Measurements from ENCODE around the gene DNAJA3.
A peak's percentile ranks its signal among the peaks of the same experiment; 100 is the strongest.

Gene DNAJA3

DNA sequence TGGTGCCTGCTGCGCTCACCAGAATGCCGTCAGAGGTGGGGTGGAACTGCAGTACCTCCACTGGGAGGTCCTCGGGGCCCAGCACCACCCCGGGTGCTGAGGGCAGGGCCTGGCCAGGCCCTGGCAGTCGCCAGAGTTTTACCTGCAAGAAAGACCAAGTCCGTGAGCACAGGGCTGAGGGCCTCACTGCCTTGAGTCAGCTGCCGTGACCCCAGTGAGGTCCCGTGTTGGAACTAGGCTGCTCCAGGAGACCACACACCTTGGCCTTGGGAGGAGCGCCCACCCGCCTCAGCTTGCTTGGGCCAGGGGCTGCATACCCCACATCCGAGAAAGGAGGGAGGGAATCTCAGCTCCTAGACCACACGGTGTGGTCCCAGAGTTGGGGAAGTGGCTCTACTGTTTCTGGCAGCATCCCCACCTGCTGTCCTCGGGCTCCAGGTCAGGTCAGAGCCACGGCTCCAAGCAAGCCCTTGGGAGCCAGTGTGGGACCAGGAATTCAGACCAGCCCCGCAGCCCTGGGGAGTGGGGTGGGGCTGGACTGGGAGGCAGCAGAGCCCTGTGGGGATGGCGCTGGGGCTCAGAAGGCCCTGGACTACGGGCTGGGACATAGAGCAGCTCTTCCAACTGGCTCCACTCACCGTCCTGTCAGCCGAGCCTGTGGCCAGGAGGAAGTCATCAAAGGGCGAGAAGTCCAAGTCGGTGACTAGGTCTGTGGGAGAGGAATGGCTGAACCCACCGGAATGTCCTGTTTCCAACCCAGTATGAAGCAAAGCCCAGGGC lies 17.9 kb upstream of the DNAJA3 start:
- DNase-seq: no peak

DNA sequence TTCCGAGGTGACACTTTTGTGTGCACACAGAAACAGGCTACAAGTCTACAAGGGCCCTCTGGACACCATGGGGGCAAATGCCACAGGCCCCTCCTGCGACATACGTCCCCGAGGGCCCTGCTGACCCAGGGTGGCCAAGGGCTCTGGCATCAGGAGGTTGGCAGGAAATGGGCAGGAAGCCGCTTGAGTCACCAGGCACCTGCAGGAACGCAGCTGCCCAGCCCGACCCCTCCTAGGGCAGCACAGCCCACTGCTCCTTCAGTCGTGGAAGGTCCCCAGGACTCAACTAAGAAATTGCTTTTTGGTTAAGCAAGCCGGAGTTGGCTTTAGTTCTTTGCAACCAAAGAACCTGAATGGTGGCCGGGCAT lies 17.4 kb upstream of the DNAJA3 start:
- no peak for DNase-seq

DNA sequence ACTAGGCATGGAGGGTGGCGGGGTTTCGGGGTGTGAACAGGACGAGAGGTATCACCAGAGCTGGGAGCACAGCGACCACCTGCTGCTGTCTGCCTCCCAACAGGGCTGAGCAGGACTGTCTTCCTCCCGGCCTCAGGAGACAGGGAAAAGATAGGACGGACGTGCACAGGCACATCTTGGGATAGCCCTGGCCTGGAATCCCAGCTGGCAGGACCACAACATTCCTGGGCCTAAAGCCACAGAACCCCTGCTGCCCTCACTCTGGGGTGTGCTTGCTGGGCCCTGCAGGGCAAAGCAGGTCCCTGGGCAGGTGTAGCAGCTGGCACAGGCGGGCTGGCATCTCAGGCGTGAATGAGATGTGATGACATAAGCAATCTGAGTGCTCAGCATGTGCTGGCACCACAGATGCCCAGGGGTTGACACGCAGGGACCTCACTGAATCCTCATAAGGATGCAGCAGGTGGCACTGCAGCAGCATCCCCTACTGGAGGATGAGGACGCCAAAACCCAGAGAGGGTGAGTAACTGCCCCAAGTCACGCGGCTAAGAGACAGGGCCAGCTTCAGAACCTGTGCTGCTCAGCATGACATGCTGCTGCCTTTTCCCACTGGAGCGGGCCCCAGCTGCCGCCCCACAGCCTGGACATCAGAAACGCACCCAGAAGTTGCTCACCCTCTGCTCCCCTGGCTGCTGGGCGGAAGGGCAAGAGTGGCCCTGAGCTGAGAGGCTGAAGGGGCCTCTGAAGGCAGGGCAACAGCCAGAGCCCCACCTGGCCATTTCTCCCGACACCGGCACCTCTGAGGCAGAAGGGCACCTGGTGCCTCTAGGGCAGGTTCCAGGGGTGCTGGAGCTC lies 16.4 kb upstream of the DNAJA3 start:
- DNase-seq: no peak

DNA sequence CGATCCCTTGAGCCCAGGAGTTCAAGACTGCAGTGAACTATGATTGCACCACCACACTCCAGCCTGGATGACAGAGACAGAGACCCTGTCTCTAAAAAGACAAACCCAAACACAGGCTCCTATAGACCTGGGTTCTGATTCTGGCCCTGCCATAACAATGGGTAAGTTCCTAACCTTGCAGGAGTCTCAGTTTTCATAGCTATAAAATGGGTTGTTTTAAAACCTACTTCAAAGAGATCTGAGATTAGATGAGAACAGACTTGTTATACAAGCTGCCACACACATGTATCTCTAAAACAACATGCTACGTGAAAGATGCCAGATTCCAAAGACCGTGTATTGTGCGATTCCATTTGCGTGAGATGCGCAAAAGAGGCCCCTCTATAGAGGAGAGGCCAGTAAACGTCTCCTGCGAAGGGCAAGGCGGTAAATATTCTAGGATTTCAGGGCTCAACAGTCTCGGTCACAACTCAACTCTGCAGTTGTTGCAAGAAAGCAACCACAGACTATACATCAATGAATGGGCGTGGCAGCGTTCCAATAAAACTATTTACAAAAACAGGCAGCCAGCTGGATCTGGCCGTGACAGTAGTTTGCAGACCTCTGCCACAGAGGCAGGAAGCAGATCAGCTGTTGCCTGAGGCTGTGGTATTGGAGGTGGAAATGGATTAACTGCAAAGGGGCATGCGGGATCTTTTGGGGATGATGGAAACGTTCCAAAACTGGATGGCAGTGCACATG lies 15.2 kb upstream of the DNAJA3 start:
- DNase-seq: no peak

DNA sequence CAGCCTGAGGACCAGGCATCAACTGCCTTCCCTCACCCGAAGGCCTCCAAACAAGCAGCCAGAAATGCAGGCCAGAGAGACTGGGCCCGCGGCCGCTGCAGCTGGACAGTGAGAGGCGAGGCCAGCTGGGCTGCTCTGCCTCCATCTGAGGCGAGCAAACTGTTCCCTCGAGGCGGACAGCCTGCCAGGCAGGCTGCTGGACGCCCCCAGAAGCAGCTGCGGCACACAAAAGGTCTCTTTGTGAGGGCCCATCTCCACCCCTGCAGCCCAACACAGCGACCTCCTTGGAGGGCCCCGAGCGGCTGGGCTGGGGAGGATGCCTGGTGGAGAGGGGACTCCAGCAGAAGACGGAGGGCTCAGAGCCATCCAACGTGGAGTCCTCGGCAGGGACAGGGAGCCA lies 14.0 kb upstream of the DNAJA3 start:
- DNase-seq: no peak

DNA sequence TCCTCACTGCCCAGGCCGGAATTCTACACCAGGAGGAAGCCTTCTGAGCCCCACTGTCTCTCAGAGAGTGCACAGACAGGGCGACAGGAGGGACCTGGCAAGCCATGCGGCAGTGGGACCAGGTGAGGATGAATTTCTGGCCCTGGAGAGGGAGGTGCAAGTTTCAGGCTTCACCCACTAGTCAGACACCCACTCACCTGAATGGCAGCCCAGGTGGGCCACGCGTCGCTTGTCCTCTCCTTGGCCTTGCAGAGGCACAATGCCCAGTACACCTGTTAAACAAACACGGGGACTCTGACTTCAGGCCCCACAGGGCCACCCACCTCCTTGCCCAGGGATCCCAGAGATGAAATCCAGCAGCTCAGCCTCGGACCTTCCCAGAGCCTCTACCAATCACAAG lies 13.5 kb upstream of the DNAJA3 start:
- DNase-seq: no peak

DNA sequence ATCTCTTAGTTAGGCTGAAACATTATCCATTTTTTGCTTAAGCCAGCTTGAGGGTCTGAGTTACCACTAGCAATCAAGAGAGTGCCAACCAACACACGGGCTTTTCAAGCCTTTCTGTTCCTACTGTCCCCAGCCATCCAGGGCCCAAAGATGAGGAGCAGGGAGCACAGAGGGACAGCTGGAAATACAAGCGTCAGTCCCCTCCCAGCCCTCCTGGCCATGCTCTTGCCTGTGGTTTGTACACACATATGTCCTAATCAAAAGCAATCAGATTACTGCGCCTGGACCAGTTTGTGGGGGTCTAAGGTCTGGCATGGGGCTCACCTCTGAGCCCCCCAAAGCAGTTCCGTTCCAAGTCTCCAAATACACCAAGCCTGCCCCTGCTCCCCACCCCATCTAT lies 12.8 kb upstream of the DNAJA3 start:
- DNase-seq: no peak

DNA sequence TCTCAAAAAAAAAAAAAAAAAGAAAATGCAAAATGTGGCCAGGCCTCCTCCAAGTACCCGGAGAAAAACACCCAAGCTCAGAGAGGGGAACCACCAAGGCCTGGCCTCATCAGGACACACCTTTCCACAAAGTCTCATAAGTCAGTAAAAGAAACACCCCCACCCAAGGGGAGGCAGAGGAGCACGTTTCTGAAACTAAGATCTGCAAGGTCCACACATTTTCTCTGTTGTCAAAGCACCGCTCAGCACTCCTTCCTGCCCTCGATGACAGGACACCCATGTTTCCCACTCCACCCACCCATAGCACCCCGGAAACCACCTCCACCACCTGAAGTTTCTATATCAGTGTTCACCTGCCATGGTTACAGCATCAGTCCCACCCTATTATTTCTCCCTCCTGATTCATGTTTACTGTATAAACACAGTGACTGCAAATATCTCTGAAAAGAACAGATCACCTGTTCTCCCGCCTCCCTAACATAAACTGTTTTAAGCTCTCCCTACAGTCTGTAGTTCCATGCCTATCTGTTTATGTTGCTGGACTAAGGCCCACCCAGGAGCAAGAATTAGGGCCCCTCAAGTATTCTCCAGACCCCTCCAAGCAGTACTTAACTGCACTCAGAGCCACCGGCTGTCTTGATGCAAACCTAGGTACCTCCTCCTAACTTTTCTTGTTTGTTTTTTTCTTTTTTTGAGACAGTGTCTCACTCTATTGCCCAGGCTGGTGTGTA lies 11.3 kb upstream of the DNAJA3 start:
- no peak for DNase-seq

DNA sequence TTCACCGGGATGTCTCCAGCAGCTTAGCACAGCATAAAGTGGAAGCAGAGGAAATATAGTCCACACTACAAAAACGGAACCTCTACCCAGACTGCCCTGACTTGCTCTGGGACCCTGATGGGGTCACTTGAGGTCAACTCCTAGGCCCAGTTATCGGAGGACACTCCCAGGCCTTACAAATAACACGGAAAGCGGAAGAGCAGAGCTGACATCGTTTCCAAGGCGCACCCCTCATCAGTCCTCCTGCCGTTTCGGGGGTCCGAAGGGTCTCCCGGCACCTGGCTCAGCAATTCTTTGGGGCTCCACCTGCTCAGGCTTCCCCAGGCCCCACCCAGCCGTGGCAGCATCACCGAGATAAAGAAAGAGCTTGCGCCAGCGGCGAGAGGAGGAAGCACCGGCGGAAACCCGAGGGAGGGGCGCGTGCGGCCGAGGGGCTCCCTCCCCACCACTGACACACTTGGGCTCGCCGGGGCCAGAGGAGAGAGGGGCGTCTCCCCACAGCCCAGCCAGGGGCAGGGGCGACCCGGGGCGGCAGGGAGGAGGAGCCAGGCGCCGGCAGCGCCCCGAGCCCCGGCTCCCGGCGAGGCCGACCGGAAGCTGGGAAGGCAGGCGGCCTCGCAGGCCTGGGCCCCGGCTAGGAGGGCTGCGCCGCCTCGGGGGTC lies 10.0 kb upstream of the DNAJA3 start:
- no peak for DNase-seq

DNA sequence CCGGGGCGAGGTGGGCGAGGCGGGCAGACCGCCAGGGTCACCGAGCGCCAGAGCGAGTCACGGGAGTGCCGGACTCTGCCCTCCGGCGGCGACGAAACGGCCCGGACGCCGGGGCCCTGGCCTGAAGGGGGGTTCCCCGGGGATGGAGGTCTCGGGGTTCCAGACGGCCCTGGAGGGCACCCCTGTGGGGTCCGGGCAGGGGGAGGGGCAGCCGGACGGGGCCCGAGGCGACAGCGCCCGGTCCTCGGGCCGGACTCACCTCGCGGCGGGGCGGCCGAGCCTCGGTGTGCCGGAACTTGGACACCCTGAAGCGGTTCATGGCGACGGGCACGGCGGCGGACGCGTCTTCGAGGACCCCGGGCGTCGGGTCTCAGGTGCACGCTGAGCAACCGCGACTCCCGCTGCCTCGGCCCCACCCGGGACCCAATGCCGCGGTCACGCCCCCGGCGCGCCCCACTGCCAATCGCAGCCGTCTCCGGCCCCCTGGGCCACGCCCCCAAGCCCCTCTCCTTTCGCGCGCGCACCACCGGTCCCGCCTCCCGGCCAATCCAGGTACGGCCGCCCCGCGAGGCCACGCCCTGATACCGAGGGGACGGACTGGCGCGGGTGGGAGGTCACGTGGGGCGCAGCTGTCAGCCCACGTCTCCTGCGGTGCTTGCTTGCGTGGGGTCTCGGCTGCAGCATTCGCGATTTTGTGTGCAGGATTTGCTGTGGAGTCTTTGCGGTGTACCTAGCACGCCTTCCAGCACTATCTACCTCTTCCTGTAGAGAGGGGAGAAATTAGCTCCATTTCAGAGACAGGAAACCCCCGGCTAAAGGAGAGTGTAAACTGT lies 9.3 kb upstream of the DNAJA3 start, which contains the start of gene CORO7:
CORO7 (minus strand) TSS at position 397 of the 833 bp plus-strand sequence; CDS start at position 319, 78 bp downstream.
- peak; percentile 70 for DNase-seq

DNA sequence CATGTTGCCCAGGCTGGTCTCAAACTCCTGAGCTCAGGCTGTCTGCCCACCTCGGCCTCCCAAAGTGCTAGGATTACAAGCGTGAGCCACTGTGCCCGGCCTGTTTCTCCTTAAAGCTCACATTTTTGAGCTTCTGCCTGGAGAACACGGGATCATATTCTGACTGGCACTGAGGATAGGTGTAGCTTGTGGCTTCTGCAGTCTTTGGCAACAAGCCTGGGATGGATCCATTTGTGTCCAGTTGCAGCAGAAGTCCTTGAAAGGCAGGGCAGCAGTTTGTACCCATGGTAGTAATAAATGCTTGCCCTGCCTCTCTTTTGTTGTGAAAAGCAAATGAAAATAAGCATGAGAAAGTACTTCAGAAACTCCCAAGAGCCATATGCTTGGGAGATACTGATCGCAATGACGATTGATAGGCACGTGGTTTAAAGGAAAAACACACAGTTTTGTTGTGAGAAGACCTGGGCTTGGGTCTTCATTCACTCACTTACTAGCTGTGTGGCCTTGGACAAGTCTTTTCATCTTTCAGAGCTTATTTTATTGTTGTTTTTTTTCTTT lies 6.2 kb upstream of the DNAJA3 start:
- no peak for DNase-seq

DNA sequence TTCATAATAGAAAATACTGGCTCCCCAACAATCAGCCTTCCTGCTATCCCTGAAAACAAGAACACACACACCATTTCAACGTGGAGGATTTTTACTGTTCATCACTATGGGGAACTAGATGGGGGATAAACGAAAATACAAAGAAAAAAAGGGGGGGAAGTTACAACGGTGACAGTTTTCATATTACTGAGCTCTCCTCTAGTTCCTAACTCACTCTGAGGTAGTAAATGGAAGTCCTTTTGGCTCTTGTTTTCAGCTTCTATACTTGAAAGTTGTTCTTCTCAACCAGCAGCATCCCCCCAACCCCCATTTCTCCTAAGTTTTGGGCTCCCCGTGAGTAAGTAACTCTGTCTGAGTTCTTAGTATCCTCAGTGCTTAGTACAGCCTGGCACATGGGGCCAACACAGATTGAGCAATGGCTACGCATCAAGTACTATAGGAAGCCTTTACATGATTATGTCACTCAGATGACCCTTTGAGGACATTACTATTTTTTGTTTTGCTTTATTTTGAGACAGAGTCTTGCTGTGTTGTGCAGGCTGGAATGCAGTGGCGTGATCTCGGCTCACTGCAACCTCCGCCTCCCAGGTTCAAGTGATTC lies 5.1 kb upstream of the DNAJA3 start:
- DNase-seq: no peak

DNA sequence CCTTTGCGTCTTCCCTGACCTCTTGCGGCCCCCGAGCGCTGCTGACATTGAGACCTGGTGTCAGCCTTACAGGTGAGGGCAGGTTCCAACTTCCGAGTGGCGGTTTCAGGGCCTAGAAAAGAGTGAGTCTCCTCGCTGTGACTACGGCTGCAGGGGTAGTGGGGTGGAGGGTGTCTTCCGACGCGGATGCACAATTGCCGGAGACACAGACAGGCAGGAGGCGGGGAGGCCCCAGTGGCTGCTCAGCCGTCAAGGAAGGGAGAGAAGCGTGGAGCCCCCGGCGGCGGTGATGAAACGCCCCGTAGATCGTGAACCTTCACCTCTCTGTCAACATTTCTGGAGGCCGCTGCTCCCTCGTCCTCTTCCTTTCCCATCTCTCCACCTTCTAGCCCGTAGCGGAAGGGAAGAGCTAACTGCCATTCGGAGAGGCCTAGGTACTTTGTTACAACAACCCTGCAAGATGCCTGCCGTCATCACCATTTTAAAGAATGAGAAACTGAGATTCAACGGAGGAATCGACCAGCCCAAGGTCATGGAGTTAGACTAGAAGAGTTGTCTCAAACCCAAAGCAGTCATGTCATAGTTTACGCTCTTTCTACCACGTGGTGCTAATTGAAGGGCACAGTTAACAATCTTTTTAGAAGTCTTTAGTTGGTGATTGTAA lies 485 bp downstream of the DNAJA3 start:
- no peak for DNase-seq

DNA sequence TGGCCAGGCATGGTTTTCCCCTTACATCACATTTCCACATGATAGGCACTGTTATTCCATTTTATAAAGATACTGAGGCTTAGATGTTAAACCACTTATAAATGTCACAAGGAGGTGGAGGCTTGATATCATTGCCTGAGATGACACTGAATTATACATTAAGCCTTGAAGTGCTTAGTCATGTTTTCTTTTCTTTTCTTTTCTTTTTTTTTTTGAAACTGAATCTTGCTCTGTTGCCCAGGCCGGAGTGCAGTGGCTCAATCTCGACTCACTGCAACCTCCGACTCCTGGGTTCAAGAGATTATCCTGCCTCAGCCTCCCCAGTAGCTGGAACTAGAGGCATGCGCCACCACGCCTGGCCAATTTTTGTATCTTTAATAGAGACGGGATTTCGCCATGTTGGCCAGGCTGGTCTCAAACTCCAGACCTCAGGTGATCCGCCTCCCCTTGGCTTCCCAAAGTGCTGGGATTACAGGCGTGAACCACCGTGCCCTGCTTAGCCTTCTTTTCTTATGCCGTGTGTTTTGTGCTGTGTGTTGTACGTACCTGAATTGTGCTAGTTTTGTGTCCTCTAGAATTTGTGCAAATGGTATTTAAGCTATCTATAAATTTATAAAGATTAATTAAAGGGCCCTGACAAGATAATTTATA lies 1.2 kb downstream of the DNAJA3 start:
- no peak for DNase-seq

DNA sequence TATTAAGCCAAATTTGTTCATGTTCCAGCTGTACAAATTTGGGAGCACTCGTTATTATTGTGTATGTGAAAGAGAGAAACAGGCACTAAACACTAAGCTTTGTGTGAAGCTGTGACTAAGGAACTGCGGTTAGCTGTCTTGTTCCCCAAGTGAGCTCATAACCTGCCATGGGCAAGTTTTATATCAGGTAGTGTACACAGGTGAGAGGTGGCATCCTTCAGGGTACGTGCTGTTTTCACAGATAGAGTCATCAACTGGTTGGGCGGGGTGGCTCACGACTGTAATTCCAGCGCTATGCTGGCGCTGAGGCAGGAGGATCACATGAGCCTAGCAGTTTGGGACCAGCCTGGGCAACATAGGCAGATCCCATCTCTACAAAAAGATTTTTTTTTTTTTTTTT lies 2.8 kb downstream of the DNAJA3 start:
- no peak for DNase-seq

DNA sequence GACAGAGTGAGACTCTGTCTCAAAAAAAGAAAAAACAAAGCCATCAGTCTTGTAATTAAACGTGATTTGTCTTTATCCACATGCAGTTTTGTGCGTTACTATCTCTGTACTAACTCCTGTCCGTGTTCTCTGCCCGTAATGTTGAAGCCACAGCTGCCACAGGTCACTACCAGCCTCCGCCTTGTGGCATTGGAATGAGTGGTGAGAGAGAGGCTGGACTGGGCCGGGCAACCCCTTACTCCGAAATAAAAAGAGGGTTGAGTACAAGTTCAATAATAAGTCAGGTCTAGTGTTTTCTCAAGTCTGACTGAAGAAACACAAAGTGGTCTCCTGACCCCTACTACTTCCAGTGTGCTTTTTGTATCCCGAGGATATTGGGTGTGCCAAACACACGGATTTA lies 5.4 kb downstream of the DNAJA3 start:
- no peak for DNase-seq

DNA sequence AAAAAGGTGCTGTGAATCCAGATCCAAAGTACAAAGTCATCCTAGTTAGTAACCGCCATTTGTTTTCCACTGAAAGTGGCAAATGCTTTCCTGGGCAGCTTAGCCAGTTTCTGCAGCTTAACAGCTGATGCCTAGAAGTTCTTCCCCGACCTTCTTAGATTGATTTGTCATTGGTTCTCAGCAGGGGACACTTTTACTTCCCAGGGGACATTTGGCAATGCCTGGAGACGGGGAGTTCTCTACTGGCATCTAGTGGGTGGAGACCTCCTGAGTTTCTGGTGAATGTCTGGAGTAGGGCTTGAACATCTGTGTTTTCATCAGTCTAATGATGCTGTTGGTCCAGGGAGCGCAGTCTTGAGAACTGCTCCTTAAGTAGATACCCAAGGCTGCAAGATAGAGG lies 7.6 kb downstream of the DNAJA3 start:
- no peak for DNase-seq

DNA sequence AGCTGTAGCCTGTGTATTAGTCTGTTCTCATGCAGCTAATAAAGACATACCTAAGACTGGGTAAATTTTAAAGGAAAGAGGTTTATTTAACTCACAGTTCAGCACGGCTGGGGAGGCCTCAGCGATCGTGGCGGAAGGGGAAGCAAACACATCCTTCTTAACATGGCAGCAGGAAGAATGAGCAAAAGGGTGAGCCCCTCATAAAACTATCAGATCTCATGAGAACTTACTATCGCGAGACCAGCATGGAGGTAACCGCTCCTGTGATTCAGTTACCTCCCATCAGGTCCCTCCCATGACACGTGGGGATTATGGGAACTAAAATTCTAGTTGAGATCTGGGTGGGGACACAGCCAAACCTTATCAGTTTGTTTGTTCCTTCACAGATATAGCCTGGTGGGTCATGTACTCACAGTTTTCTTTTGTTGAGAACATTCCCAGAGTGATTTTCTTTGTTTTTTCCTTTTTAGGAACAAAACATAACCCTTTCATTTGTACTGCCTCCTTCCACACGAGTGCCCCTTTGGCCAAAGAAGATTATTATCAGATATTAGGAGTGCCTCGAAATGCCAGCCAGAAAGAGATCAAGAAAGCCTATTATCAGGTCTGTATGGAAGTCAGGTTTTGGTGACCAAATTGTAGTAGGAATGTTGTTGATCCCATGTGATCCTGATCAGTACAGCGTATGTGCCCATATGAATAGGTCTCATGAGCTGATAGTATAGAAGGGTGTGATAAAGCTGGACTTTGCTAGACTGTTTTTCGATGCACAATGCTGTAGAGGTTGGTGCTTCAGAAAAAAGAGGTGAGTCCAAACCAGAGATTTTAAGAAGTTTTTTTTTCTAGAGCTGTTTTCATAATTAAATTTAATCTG lies 8.5 kb downstream of the DNAJA3 start:
- no peak for DNase-seq
